OCI-LY7 (cell line): Measurements from ENCODE around the gene LIFR. TPM values are rescaled to one million over a fixed set of nuclear protein-coding genes. Genes with fewer than 3 reads are reported as not detected.

Experiments used
- BruUV-seq: library from RNA; stranded (reverse); fragments of 400-500 nt; replicated peaks from 2 replicates; lab custom pipeline; 2021; lab: Mats Ljungman, UMichigan
- CTCF ChIA-PET: fragments of 300-600 bp; sonication (Branson Sonifier 250); formaldehyde crosslinking; loops from one replicate; lab custom pipeline; 2022; ENCODE audit warnings: antibody characterized with exemption; ENCODE audit not compliant: unreplicated experiment; lab: Charles Lee
- POLR2A ChIA-PET: fragments of 300-600 bp; sonication (Branson Sonifier 250); formaldehyde crosslinking; loops from one replicate; lab custom pipeline; 2022; ENCODE audit warnings: antibody characterized with exemption; lab: Charles Lee
- DNase-seq: peaks from one replicate; pipeline ENCODE4 v3.0.0-alpha.2; 2015; ENCODE audit warnings: low spot score
- H2AFZ ChIP-seq: fragments of 200-600 bp; sonication (generic), shearing (Covaris generic); 2 replicates; pipeline ENCODE4 v1.6.1; 2014; ENCODE audit warnings: mild to moderate bottlenecking, antibody characterized with exemption, low read length, moderate library complexity
- H3K27ac ChIP-seq: fragments of 200-600 bp; sonication (generic); 2 replicates; pipeline ENCODE4 v1.5.1; 2014; ENCODE audit warnings: mixed run types, low read depth, mild to moderate bottlenecking, moderate library complexity, low read length, inconsistent platforms; ENCODE audit not compliant: poor library complexity, severe bottlenecking
- H3K36me3 ChIP-seq: fragments of 200-600 bp; sonication (generic); 2 replicates; pipeline ENCODE4 v1.6.1; 2014; ENCODE audit warnings: mild to moderate bottlenecking, antibody characterized with exemption, low read length, moderate library complexity, mixed read lengths; ENCODE audit not compliant: insufficient read depth
- H3K4me1 ChIP-seq: fragments of 200-600 bp; sonication (generic); 2 replicates; pipeline ENCODE4 v1.5.1; 2014; ENCODE audit warnings: mild to moderate bottlenecking, low read length; ENCODE audit not compliant: insufficient read depth, poor library complexity, severe bottlenecking
- H3K4me2 ChIP-seq: fragments of 200-600 bp; sonication (generic); 2 replicates; pipeline ENCODE4 v1.6.1; 2014; ENCODE audit warnings: mild to moderate bottlenecking, low read length
- H3K4me3 ChIP-seq: fragments of 200-600 bp; sonication (generic); 2 replicates; pipeline ENCODE4 v1.5.1; 2014; ENCODE audit warnings: mild to moderate bottlenecking, low read depth, low read length; ENCODE audit not compliant: poor library complexity, severe bottlenecking
- H3K79me2 ChIP-seq: fragments of 200-600 bp; sonication (generic); 2 replicates; pipeline ENCODE4 v1.6.1; 2016; ENCODE audit warnings: low read depth, mild to moderate bottlenecking, low read length, moderate library complexity, mixed read lengths; ENCODE audit not compliant: insufficient read depth
- H3K9me2 ChIP-seq: fragments of 200-600 bp; sonication (generic); 2 replicates; pipeline ENCODE4 v1.6.1; 2016; ENCODE audit warnings: mild to moderate bottlenecking, low read length, mixed read lengths; ENCODE audit not compliant: insufficient read depth
- H3K9me3 ChIP-seq: fragments of 200-600 bp; sonication (generic); 2 replicates; pipeline ENCODE4 v1.6.1; 2014; ENCODE audit warnings: mild to moderate bottlenecking, mixed run types, low read length, mixed read lengths
- H4K20me1 ChIP-seq: fragments of 200-600 bp; sonication (generic); 2 replicates; pipeline ENCODE4 v1.6.1; 2014; ENCODE audit warnings: mild to moderate bottlenecking, antibody characterized with exemption, low read length, moderate library complexity, mixed read lengths; ENCODE audit not compliant: insufficient read depth
- CTCF ChIP-seq: fragments of 200-600 bp; sonication (generic); conservative IDR thresholded peaks from 2 replicates; pipeline ENCODE4 v1.5.1; 2014; ENCODE audit warnings: mild to moderate bottlenecking, antibody characterized with exemption, low read length, moderate library complexity, mixed read lengths
- EZH2phosphoT487 ChIP-seq: fragments of 200-600 bp; sonication (generic); IDR thresholded peaks from 2 replicates; pipeline ENCODE4 v1.6.1; 2018; ENCODE audit warnings: low read depth, borderline replicate concordance, mild to moderate bottlenecking, mixed run types, antibody characterized with exemption, low read length, moderate library complexity, mixed read lengths
- intact Hi-C: fragments of 100-400 bp; cut with micrococcal nuclease; formaldehyde crosslinking; loops from one replicate; pipeline ENCODE4 v1.10.0; 2022; ENCODE audit not compliant: unreplicated experiment
- total RNA-seq, 2 experiments: library from RNA; depleted of rRNA in 1 of 2; stranded (reverse); fragments of >200 nt in 1 of 2; shearing (Covaris generic) in 1 of 2; gene quantifications; 2 replicates each; pipeline ENCODE4 v1.2.3, GENCODE V29; 2014 to 2022

Gene LIFR
- total RNA-seq, 2 experiments from 2014 or later: not detected

- no peaks in the 10 kb centered on the region for H3K9me3 ChIP-seq
- intact Hi-C loops: no loop called here
- no peaks in the 10 kb centered on the region for H4K20me1 ChIP-seq
- CTCF ChIA-PET: no interaction called here
- H3K9me2 ChIP-seq: no peaks in the 10 kb centered on the region
- no peak for DNase-seq
- TF ChIP-seq CTCF: no peak
- TF ChIP-seq EZH2phosphoT487: no peak
- no peaks in the 10 kb centered on the region for H3K36me3 ChIP-seq
- H3K4me2 ChIP-seq: no peak overlapping the region
- no peaks in the 10 kb centered on the region for H3K4me1 ChIP-seq
- no peak overlapping the region for H3K27ac ChIP-seq
- POLR2A ChIA-PET: no interaction called here
- no peak overlapping the region for H2AFZ ChIP-seq
- BruUV-seq: no TSS peak
- H3K79me2 ChIP-seq: no peaks in the 10 kb centered on the region
- H3K4me3 ChIP-seq: no peak overlapping the region
Observed at GRCh38 chr5:38431242-38431853, 125.1 kb downstream of the LIFR start.

GRCh38 chr5:38426986-38427950 is 129.2 kb downstream of the LIFR start:
- Histone ChIP-seq H3K79me2 (no peaks in the 10 kb centered on the region), H3K27ac (no peak overlapping the region), H3K4me1 (no peaks in the 10 kb centered on the region), H4K20me1 (no peaks in the 10 kb centered on the region), H3K36me3 (no peaks in the 10 kb centered on the region), H3K9me3 (no peaks in the 10 kb centered on the region), H3K4me2 (no peak overlapping the region), H3K9me2 (no peaks in the 10 kb centered on the region), H2AFZ (no peak overlapping the region), H3K4me3 (no peak overlapping the region)
- no peak for TF ChIP-seq EZH2phosphoT487
- TF ChIP-seq CTCF: no peak
- ChIA-PET CTCF (no interaction called here), POLR2A (no interaction called here)
- no TSS peak for BruUV-seq
- no peak for DNase-seq
- intact Hi-C loops: no loop called here

- no peak for DNase-seq
- no peaks in the 10 kb centered on the region for H3K9me2 ChIP-seq
- no peak overlapping the region for H2AFZ ChIP-seq
- ChIA-PET POLR2A (no interaction called here), CTCF (no interaction called here)
- no peaks in the 10 kb centered on the region for H3K9me3 ChIP-seq
- BruUV-seq: no TSS peak
- H3K4me2 ChIP-seq: no peak overlapping the region
- TF ChIP-seq CTCF (no peak), EZH2phosphoT487 (no peak)
- no peaks in the 10 kb centered on the region for H3K36me3 ChIP-seq
- H3K4me3 ChIP-seq: no peak overlapping the region
- no peaks in the 10 kb centered on the region for H3K4me1 ChIP-seq
- no peaks in the 10 kb centered on the region for H4K20me1 ChIP-seq
- no peak overlapping the region for H3K27ac ChIP-seq
- intact Hi-C loops: no loop called here
- H3K79me2 ChIP-seq: no peaks in the 10 kb centered on the region
Observed at GRCh38 chr5:38426490-38426889, 130.0 kb downstream of the LIFR start.
